ENCODE measurements around the gene CABP7.

Gene CABP7

GRCh38 chr22:29719899-29720645, at the start of gene CABP7:
CABP7 (plus strand) TSS chr22:29720003; CDS start chr22:29720425, 422 bp downstream.
- no peak for DNase-seq (ENCODE audit: low spot score)

DNA sequence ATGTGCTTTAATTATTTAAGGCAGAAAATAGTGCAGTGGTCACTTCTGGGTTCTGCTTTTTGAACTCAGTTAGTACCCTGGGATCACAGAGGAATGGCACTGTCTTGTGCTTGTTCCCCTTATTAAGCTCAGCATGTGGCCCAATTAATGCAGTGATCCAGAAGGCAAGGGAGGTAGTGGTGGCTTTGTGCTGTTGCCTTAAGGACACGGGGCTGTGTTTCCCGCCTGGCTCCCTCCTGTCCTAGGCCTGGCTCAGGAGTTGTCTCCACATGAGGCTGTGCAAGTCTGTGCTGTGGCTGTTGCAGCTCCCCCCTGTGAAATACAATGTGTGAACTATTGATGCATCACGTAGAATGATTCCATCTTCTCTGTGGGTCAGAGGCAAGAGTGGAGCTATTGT, 49.2 kb upstream of the CABP7 start:
- no peak for DNase-seq (ENCODE audit: low spot score)

DNA sequence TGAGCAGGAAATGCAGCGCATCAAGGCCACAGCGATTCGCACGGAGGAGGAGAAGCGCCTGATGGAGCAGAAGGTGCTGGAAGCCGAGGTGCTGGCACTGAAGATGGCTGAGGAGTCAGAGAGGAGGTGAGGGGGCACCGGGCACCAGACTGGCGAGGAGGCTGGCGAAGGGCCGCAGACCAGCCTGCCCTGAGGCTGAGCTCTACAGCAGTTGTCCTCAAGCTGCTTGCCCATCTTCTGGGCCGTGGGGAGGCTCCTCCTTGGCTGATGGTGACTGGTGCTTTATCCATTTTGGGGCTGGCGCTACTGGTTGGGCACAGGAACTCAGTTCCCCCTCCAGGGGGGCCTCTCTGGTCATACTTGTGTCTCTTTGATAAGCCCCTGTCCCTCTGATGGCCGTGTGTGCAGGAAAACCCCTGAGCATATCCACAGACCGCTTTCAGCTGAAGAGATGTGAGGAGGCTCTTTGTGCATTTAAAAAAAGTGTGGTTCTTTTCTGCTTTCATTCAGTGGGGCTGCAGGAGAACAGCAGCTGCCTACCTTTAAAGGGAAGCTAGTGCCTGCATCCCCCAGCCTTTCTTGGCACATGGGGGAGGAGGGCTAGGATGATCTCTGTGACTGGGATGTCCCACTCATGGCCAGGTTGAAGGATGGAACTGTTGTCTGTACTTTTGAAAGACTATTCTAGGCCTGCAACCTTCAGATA, 46.3 kb upstream of the CABP7 start:
- no peak for DNase-seq (ENCODE audit: low spot score)

- no peak for DNase-seq (ENCODE audit: low spot score)
Observed at GRCh38 chr22:29674121-29674520, 45.7 kb upstream of the CABP7 start.

GRCh38 chr22:29679316-29679715, 40.5 kb upstream of the CABP7 start:
- no peak for DNase-seq (ENCODE audit: low spot score)

DNA sequence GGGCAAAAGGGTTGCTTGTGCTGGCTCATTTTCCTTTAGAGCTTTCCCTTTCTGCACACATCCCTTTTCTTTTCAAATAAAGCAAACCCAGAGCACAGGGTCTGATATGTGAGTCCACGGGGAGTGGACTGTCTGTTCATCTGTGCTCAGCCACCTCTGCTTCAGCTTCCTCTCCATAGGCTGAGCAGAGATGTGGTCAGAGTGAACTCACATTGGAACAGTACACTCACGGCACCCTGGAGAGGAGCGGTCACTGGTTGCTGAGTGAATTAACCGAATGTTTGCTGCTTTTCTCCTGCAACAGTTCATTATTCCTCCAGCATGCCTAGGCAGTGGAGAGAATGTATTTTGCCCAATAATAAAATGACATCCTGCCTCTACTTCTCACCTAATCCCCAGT, 36.3 kb upstream of the CABP7 start:
- DNase-seq (ENCODE audit: low spot score), result no peak

GRCh38 chr22:29684244-29684643, 35.6 kb upstream of the CABP7 start:
- no peak for DNase-seq (ENCODE audit: low spot score)

DNA sequence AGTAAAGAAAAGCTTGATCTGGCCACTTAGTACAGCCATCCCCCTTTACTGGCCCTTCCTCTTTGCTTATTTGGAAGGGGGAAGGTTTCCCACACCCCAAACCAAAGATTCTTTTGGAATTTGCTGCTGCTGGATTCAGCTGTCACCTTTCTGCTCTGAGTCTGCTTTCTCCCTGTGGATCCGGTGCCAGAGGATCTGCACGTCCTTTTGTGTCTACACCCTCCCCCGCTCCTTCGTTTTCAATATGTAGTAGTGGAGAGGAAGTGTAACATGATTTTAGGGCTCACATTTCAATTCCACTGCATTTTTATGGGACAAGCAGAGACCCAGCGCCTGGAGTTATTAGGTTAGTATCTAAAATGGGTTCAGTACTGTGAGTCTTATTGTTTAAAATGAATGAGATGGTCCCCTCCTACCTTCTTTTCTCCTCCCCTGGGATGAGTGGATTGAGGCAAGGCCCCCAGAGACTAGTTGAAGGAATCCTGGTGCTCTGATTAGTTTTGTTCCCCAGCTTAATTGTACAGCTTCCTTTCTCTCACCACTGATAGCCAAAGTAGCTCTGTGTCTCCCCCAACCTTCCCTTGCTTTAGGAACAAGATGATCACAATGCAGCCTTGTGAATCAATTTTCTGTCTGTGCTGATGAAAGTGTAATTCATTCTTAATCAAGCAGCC, 30.5 kb upstream of the CABP7 start:
- DNase-seq (ENCODE audit: low spot score), result no peak

GRCh38 chr22:29689880-29690213, 30.0 kb upstream of the CABP7 start:
- DNase-seq (ENCODE audit: low spot score), result peak; percentile 74

- no peak for DNase-seq (ENCODE audit: low spot score)
Observed at GRCh38 chr22:29690476-29690875, 29.3 kb upstream of the CABP7 start.

DNA sequence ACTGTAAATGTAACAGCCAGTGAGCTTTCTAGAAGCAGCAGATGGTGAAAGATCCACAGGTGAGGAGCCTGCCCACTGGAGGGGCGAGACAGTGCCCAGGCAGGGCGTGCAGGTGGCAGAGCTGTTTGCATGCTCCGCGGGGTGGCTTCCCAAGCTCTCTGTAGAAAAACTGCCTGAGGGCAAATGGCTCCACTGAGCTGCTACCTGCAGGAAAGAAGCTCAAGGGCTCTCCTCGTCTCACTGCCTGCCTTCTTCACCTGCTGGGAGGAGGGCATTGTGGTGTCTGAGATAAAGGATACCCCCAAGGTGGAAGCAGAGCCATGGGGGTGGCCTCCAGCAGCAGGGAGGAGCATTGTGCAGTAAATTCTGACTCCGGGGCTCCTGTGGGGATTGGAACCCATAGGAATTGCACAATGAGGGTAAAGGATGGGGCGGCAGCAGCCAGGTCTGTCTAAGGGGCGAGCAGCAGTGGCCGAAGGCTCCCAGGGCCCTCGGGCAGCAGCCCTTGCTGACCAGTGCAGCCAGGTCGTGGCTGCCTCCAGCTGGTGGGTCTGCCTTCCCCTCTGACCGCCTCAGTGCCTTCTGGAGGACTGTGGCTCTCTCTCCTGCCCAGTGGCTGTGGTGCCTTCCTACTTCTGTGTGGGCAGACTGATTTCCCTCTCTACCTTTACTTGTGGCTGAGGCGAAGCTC, 28.0 kb upstream of the CABP7 start:
- DNase-seq (ENCODE audit: low spot score), result no peak

DNA sequence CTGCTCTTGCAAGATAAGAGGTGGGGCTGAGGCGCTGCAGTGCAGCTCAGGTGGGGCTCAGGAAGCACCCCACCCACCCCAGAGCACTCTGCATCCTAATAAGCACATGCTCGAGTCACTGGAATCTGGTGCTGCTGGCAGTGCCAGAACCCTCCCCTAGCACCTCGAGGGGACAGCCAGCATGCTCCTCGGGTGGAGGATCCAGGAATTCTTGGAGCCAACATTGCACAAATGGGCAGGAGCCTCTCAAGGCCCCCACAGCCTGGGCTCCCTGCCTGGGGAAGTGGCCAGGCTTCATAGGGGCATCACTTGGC, 27.5 kb upstream of the CABP7 start:
- peak; percentile 43 for DNase-seq (ENCODE audit: low spot score)

DNA sequence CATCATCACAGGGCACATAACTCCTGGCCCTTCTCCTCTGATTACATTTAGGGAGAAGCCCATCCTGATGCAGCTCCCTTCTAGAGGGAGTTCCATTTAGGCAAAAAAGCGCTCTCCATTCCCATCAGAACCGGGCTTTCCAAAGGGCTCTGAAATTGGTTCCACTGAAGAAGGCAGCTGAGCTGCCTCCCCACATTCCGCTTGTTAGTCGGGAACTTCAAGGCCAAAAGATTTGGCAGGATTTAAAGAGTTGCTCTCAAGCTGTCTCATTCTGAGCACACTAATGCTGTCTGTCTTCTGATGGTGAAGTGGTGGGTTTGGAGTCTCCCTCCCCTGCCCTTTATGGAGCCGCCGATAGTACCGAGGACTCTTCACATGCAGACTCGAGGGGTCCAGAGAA, 26.6 kb upstream of the CABP7 start:
- no peak for DNase-seq (ENCODE audit: low spot score)

- no peak for DNase-seq (ENCODE audit: low spot score)
Observed at GRCh38 chr22:29693671-29694070, 26.1 kb upstream of the CABP7 start.

DNA sequence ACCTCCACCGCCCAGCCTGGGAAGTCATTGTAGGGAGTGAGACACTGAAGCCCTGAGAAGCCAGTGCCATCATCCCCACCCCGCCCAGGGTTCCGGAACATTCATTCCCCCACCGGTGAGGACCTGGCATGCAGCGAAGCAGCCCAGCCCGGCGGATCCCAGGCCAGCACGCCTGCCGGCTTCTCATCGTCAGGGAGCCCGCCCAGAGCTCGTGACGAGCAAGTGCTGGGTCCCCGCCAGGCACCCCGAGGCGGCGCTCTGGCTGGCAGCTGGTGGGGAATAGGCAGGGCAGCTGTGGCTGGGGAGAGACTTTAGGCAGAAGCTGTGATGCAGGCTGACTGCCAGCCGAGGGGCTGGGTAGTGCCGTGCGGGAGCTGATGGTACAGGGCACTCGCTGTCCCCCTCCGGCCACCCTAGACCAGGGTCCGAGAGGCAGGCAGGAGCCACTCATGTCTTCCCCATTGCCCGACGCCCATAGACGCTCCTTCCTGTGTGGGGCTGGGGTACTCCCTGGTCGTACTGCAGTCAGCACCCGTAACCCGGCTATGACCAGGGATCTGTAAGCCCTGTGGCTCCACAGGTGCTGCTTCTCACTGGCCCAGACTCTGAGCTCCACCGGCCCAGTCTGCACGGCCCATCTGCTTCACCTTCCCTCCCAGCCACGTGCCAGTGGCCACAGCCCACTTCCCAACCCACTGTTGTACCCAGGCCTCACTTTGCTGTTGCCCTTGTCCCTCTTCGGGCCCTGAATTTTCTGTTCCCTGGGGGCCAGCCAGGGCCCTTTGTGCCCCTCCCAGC, 24.5 kb upstream of the CABP7 start:
- DNase-seq (ENCODE audit: low spot score), result no peak

DNA sequence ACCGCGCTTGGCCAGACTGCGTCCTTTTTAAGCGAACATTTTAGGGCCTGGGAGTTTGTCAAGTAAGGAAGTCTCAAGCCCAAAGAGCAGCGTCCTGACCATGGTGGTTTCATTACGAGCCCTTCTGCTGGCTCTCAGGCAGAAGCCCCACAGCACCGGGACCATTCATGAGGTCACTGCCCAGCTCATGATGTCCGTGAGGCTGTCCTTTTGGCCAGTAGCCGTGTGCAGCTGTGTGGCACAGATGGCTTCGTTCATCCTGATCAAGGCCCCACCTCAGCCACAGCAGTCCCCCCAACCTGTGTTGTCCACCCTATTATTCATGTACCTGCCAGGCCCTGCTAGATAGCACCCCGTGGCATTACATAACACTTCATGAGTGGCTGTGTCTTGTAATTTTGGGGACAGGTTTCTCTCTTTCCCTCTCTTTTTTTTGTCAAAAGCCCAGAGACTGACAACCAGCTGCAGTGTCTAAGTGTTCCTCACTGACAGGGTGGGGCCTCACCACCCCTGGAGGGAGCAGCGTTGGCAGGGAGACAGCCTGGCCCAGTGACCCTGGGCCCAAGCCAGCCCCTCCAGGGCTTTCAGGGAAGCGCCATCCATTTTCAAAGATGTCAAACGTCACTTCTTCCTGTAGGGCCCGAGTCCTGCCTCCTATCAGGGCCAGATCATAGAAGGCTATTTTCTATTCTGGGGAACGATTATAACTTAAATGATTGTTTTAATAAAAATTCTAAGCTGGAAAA, 21.8 kb upstream of the CABP7 start:
- no peak for DNase-seq (ENCODE audit: low spot score)

DNA sequence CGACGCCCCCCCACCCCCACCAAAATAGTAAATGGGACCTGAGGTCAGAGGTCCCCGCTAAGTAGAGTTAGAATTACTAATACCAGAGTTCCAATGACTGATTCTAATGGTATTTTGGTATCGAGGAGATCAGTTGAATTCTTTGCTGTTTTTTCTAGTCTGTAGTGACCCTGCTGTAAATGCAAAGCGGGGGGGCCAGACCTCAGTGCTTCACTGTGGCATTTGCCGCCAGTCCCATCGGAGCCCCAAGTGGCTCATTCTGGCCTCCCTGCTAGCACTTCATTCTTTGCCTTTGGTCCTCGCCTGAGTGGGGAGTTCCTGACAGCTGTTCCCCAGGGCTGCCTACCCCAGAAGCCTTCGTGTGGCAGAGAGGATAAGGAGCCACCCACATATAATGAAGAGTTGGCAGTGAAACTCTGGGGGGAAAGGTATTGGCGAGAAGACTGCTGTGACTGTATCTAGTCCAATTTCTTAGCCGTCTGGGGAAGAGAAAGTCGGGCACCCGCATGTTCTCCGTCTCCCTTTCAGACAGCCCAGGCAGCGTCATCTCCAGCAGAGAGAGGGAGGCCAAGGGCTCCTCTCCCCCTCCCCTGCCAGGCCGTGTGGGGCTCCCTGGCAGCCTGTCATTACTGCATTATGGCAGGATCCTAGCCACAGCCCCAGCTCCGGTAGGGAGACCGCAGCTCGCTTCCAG, 19.4 kb upstream of the CABP7 start:
- no peak for DNase-seq (ENCODE audit: low spot score)

DNA sequence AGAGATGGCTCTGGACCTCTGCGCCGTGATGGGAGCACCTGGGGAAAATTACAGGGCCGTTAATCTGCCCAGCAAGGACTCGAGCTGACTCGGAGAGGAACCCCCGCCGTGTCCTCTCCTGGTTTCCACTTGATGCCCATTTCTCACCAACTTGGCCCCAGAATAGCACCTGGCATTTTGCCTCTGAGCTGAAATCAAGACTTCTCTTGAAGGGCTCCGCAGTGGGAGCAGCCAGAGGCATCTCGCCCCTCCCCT, 19.0 kb upstream of the CABP7 start:
- DNase-seq (ENCODE audit: low spot score), result no peak

DNA sequence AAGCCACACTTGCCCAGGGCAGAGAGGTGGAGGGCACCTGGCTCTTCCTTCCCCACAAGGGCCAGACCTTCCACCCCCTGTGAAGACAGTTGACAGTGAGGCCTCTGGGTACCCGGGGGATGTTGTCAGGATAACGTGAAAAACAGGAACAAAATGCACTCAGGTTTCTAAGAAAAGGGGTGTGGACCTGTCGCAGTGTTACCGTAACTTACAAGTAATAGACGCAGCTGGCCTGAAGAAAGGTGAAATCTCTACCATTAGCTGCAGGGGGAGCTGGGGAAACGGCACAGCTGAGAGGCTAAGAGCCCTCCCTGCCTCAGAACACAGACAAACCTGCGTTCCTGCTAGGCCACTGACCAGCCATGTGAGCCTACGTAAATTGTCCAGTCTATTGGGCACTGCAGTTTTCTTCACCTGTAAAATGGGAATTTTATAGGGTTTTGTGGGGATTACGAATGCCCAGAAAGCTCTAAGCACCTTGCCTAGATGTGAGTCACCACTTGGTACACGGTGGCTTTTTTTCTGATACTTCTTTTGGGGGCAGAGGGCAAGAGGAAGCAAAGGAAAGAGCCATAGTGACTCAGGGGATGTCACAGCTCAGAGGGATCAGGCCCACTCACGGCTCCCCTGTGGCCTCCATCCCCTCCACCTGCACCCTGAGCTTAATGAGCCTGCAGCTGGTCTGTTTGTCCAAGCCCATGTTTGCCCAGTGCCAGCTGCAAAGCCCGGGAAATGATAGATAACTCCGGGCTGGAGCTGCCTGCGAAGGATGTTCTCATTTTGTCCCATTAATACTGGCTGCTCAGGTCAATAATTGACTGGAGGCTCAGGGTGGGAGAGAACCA, 18.4 kb upstream of the CABP7 start:
- DNase-seq (ENCODE audit: low spot score), result peak; percentile 45
